AG09309 (cell line): ENCODE measurements around the gene PHF12.

Experiments used
- DNase-seq: peaks from one replicate; pipeline ENCODE4 v3.0.0-alpha.2; 2010; ENCODE audit warnings: low read depth
- H3K4me3 ChIP-seq: 2 replicates; pipeline ENCODE4 v1.5.1; 2011; ENCODE audit warnings: mild to moderate bottlenecking, low read depth, low read length, moderate library complexity; ENCODE audit not compliant: control insufficient read depth
- CTCF ChIP-seq: IDR thresholded peaks from 2 replicates; pipeline ENCODE4 v1.5.1; 2011; ENCODE audit warnings: mild to moderate bottlenecking, low read depth, low read length, inconsistent platforms; ENCODE audit not compliant: insufficient read depth, control insufficient read depth; ENCODE audit errors: missing control alignments

Gene PHF12

GRCh38 chr17:28926366-28926765 lies 25.0 kb downstream of the PHF12 start:
- H3K4me3 ChIP-seq, result no peak overlapping the region
- TF ChIP-seq CTCF, result no peak
- no peak for DNase-seq

- no peak for TF ChIP-seq CTCF
- DNase-seq, result peak; percentile 71
- no peak overlapping the region for H3K4me3 ChIP-seq
Observed at GRCh38 chr17:28925912-28926365, 25.4 kb downstream of the PHF12 start.

- no peak for DNase-seq
- no peak for TF ChIP-seq CTCF
Observed at GRCh38 chr17:28920201-28920600, 31.1 kb downstream of the PHF12 start.

GRCh38 chr17:28918295-28918694 lies 33.0 kb downstream of the PHF12 start:
- TF ChIP-seq CTCF, result no peak
- DNase-seq, result no peak
- H3K4me3 ChIP-seq, result no peak overlapping the region

More at GRCh38 chr17:28920201-28920600, 31.1 kb downstream of the PHF12 start:
- H3K4me3 ChIP-seq, result no peak overlapping the region

- DNase-seq, result no peak
- TF ChIP-seq CTCF, result no peak
Observed at GRCh38 chr17:28917465-28917864, 33.9 kb downstream of the PHF12 start.

GRCh38 chr17:28917029-28917428 lies 34.3 kb downstream of the PHF12 start:
- no peak for TF ChIP-seq CTCF
- H3K4me3 ChIP-seq, result no peak overlapping the region
- no peak for DNase-seq

More at GRCh38 chr17:28917465-28917864, 33.9 kb downstream of the PHF12 start:
- no peak overlapping the region for H3K4me3 ChIP-seq
